ENCODE measurements around the gene NEK6.
A peak's percentile ranks its signal among the peaks of the same experiment; 100 is the strongest.

The NEK6 gene

DNA sequence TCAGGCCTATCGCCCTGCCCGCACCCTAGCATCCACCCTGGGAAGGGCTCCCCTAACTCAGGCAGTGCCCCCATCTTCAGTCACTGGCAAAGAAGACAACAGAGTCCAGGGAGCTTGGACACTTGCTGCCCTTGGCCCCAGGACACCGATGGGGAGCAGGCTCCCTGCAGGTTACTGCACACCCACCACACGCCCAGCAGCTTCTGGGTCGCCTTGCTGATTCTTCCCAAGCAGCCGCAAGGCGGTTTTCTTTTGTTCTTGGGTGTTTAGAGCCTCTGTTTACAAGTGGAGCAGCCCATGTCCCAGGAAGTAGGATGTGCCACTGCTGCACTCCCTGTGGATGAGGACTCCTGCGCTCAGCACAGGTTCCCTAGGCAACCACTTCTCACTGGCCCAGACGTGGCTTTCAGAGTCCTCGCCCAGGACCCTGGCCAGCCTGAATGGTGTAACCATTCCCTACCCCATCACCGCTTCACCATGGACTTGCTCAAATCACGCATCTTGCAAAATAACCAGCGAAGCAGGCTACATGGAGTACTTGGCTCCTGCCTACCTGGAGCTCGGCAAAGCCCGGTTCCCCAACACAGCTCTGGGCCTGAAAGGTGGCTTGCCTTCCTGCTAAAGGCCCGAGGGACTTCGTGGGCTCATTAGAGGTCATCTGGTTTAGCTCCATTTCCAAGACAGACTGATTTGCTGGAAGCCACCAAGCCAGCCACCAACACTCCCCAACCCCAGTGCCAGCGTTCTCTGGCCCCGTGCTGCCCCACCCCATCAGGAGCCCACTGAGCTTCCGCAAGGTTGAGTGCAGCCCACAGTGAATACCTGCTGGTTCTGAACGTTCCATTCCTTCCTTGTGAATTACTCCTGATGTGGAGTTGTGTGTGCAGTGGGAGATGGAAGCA is 97.5 kb downstream of the NEK6 start:
- TF ChIP-seq, protein P1, sequence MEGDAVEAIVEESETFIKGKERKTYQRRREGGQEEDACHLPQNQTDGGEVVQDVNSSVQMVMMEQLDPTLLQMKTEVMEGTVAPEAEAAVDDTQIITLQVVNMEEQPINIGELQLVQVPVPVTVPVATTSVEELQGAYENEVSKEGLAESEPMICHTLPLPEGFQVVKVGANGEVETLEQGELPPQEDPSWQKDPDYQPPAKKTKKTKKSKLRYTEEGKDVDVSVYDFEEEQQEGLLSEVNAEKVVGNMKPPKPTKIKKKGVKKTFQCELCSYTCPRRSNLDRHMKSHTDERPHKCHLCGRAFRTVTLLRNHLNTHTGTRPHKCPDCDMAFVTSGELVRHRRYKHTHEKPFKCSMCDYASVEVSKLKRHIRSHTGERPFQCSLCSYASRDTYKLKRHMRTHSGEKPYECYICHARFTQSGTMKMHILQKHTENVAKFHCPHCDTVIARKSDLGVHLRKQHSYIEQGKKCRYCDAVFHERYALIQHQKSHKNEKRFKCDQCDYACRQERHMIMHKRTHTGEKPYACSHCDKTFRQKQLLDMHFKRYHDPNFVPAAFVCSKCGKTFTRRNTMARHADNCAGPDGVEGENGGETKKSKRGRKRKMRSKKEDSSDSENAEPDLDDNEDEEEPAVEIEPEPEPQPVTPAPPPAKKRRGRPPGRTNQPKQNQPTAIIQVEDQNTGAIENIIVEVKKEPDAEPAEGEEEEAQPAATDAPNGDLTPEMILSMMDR (IDR thresholded peaks at IDR 0.05; ENCODE audit: low read depth, low read length), result no peak

GRCh38 chr9:124355941-124356744 is 98.4 kb downstream of the NEK6 start:
- Histone ChIP-seq H3K27me3 (no peaks in the 10 kb centered on the region), H3K4me3 (ENCODE audit: low read depth, low read length) (no peak overlapping the region), H3K9me3 (no peaks in the 10 kb centered on the region), H3K4me1 (no peaks in the 10 kb centered on the region), H3K36me3 (peaks cover 11% of the 10 kb centered on the region; the same call in 1 of the 2 replicates)
- TF ChIP-seq, protein P1 (IDR thresholded peaks at IDR 0.05; ENCODE audit: low read depth, low read length), result no peak
- no peak for DNase-seq

More for the DNA sequence above, 97.5 kb downstream of the NEK6 start:
- Histone ChIP-seq H3K27me3 (no peaks in the 10 kb centered on the region), H3K4me1 (no peaks in the 10 kb centered on the region), H3K36me3 (peaks cover 11% of the 10 kb centered on the region; the same call in 1 of the 2 replicates), H3K4me3 (ENCODE audit: low read depth, low read length) (no peak overlapping the region), H3K9me3 (no peaks in the 10 kb centered on the region)
- DNase-seq, result no peak

GRCh38 chr9:124356745-124357390 is 99.1 kb downstream of the NEK6 start:
- TF ChIP-seq, protein P1 (IDR thresholded peaks at IDR 0.05; ENCODE audit: low read depth, low read length), result no peak
- Histone ChIP-seq H3K9me3 (no peaks in the 10 kb centered on the region), H3K4me3 (ENCODE audit: low read depth, low read length) (no peak overlapping the region), H3K27me3 (no peaks in the 10 kb centered on the region), H3K4me1 (no peaks in the 10 kb centered on the region), H3K36me3 (peaks cover 7% of the 10 kb centered on the region; the same call in 1 of the 2 replicates)
- no peak for DNase-seq

DNA sequence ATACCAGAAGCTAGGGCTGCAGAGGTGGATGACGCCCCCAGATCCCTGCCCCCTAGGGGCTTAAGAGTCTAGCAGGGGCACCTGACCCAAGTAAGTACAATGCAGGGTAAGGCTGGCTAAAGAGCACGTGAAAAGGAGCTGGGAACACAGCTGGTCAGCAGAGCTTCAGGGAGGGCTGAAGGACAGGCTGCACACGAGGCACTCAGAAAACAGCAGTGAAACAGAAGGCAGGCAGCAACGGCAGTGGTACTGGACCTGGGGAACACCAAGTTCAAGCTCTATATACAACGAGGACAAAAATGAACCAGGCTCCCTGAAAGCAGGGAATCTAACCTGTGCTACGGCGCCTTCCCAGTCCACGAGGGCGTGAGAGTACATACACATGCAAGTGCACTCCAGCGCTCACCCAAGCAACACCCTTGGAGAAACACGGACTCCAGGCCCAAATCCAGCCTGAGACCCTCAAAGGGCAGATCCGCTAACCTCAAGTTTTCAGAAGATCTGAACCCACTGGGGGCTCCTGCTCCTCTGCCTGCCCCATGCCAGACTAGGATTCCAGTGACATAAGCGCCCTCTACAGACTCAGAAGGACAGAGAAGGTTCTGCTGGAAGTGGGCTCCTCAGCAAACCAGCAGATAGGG is 100.1 kb downstream of the NEK6 start:
- no peak for DNase-seq
- Histone ChIP-seq H3K4me1 (no peaks in the 10 kb centered on the region), H3K9me3 (no peaks in the 10 kb centered on the region), H3K4me3 (ENCODE audit: low read depth, low read length) (no peak overlapping the region), H3K27me3 (no peaks in the 10 kb centered on the region), H3K36me3 (no peaks in the 10 kb centered on the region)
- TF ChIP-seq, protein P1 (IDR thresholded peaks at IDR 0.05; ENCODE audit: low read depth, low read length), result peak; percentile 20; the same call in 1 of the 2 replicates

DNA sequence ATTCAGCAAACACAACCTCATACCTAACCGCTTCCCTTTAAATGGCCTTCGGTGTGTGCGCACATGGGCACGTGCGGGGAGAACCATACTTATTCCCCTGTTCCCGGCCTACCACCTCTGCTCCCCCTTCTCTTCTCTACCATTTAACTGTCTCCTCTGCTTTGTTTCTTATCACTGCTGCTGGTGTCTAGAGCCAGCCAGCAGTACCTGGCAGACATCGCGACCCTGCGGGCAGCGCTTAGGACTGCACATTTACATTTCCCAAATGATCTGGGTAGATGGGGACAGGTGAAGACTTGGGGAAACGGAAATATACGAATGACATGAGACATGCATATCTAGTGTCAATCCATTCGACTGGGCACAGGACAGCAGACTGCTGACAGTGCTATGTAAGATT is 100.9 kb downstream of the NEK6 start:
- no peaks in the 10 kb centered on the region for H3K4me1 ChIP-seq
- H3K4me3 ChIP-seq (ENCODE audit: low read depth, low read length), result no peak overlapping the region
- H3K36me3 ChIP-seq, result no peaks in the 10 kb centered on the region
- no peaks in the 10 kb centered on the region for H3K27me3 ChIP-seq
- DNase-seq, result no peak
- no peaks in the 10 kb centered on the region for H3K9me3 ChIP-seq
- TF ChIP-seq, protein P1 (IDR thresholded peaks at IDR 0.05; ENCODE audit: low read depth, low read length), result no peak

All from BE2C (cell line).